Measurements from ENCODE around the gene LMNA. TPM values are rescaled to one million over a fixed set of nuclear protein-coding genes. Genes with fewer than 3 reads are reported as not detected.
"Not testable (repeated sequence)": the region's sequence is repeated elsewhere in the genome, so short reads cannot be mapped to it uniquely, and the experiment has no call there.

Gene LMNA
- total RNA-seq, 1 donor from 2014 or later, result 47.7 TPM

GRCh38 chr1:156112276-156113137 lies 2.0 kb upstream of the LMNA start:
- Mint-ChIP-seq H3K27me3 (ENCODE audit: unreplicated experiment) (peaks cover 9% of the 10 kb centered on the region), H3K27ac (ENCODE audit: unreplicated experiment) (no peak overlapping the region), H3K4me3 (ENCODE audit: unreplicated experiment) (no peak overlapping the region), H3K4me1 (ENCODE audit: low read depth, unreplicated experiment) (peaks cover 8% of the 10 kb centered on the region), H3K9me3 (ENCODE audit: unreplicated experiment) (peaks cover 3% of the 10 kb centered on the region), H3K36me3 (ENCODE audit: unreplicated experiment) (no peaks in the 10 kb centered on the region)
- DNase-seq, result no peak
- no peak for TF ChIP-seq CTCF (IDR thresholded peaks at IDR 0.05; ENCODE audit: partially characterized antibody, unreplicated experiment)

GRCh38 chr1:156113282-156113950 lies 1.1 kb upstream of the LMNA start:
- H3K27ac Mint-ChIP-seq (ENCODE audit: unreplicated experiment), result peak overlapping the region; percentile 19
- H3K27me3 Mint-ChIP-seq (ENCODE audit: unreplicated experiment), result peaks cover 9% of the 10 kb centered on the region
- peaks cover 10% of the 10 kb centered on the region for H3K4me1 Mint-ChIP-seq (ENCODE audit: low read depth, unreplicated experiment)
- H3K4me3 Mint-ChIP-seq (ENCODE audit: unreplicated experiment), result peak overlapping the region; percentile 22
- DNase-seq, result no peak
- TF ChIP-seq CTCF (IDR thresholded peaks at IDR 0.05; ENCODE audit: partially characterized antibody, unreplicated experiment), result no peak
- no peaks in the 10 kb centered on the region for H3K36me3 Mint-ChIP-seq (ENCODE audit: unreplicated experiment)
- peaks cover 3% of the 10 kb centered on the region for H3K9me3 Mint-ChIP-seq (ENCODE audit: unreplicated experiment)

GRCh38 chr1:156114919-156115513 lies 505 bp downstream of the LMNA start:
- no peak for TF ChIP-seq CTCF (IDR thresholded peaks at IDR 0.05; ENCODE audit: partially characterized antibody, unreplicated experiment)

GRCh38 chr1:156115514-156116374 lies 1.2 kb downstream of the LMNA start:
- Mint-ChIP-seq H3K36me3 (ENCODE audit: unreplicated experiment) (no peaks in the 10 kb centered on the region), H3K27me3 (ENCODE audit: unreplicated experiment) (peaks cover 9% of the 10 kb centered on the region), H3K27ac (ENCODE audit: unreplicated experiment) (no peak overlapping the region), H3K4me3 (ENCODE audit: unreplicated experiment) (peak overlapping the region; percentile 85), H3K4me1 (ENCODE audit: low read depth, unreplicated experiment) (peaks cover 17% of the 10 kb centered on the region), H3K9me3 (ENCODE audit: unreplicated experiment) (peaks cover 1% of the 10 kb centered on the region)
- no peak for DNase-seq
- TF ChIP-seq CTCF (IDR thresholded peaks at IDR 0.05; ENCODE audit: partially characterized antibody, unreplicated experiment), result no peak

More at GRCh38 chr1:156114919-156115513, 505 bp downstream of the LMNA start:
- H3K27me3 Mint-ChIP-seq (ENCODE audit: unreplicated experiment), result peaks cover 7% of the 10 kb centered on the region
- peak overlapping the region; percentile 85 for H3K4me3 Mint-ChIP-seq (ENCODE audit: unreplicated experiment)
- H3K36me3 Mint-ChIP-seq (ENCODE audit: unreplicated experiment), result no peaks in the 10 kb centered on the region
- peaks cover 15% of the 10 kb centered on the region for H3K4me1 Mint-ChIP-seq (ENCODE audit: low read depth, unreplicated experiment)
- no peak overlapping the region for H3K27ac Mint-ChIP-seq (ENCODE audit: unreplicated experiment)
- peak; percentile 53 for DNase-seq
- H3K9me3 Mint-ChIP-seq (ENCODE audit: unreplicated experiment), result peaks cover 1% of the 10 kb centered on the region

- H3K27ac Mint-ChIP-seq (ENCODE audit: unreplicated experiment), result not testable (repeated sequence)
- peaks cover 22% of the 10 kb centered on the region for H3K4me1 Mint-ChIP-seq (ENCODE audit: low read depth, unreplicated experiment)
Measured at GRCh38 chr1:156116731-156117130, 2.2 kb downstream of the LMNA start.

More at GRCh38 chr1:156116731-156117130, 2.2 kb downstream of the LMNA start:
- not testable (repeated sequence) for DNase-seq; H3K36me3 Mint-ChIP-seq (ENCODE audit: unreplicated experiment); H3K9me3 Mint-ChIP-seq (ENCODE audit: unreplicated experiment); H3K27me3 Mint-ChIP-seq (ENCODE audit: unreplicated experiment); H3K4me3 Mint-ChIP-seq (ENCODE audit: unreplicated experiment)
